ENCODE measurements around the gene TM4SF4. TPM values are rescaled to one million over a fixed set of nuclear protein-coding genes. Genes with fewer than 3 reads are reported as not detected.
"Not testable (repeated sequence)": the region's sequence is repeated elsewhere in the genome, so short reads cannot be mapped to it uniquely, and the experiment has no call there.

The TM4SF4 gene
- total and polyA plus RNA-seq, 2 donors from 2014 or later, result 0.92 to 0.94 TPM

DNA sequence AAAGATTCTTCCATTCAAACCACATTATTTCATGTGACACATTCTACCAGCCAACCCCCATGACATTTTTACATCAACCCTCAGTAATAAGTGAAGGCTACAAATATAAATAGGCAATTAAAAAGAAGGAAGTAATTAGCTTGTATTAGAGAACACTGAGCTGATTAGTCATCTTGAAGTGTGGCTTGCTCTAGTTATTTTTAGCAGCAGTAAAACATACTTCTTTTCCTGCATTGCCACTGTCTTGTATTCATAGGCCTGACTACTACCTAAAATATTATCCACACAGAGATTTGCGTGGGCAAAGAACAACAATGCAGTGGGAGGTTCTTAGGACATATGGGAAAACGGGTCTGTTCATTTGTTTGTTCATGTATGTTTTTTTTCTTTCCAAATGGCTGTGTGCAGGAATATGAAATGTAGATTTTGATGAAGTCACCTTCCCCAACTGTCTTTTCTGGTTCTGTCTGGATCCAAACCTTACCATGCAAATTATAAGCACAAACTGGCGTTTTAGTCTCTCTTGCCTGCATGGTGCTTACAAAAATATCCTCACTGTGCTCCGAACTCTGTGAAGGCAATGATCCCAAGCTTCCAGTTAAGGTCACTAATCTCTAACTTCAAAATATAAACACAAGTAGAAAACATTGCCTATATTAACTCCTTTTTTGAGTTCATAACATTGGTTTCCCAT lies 31.5 kb upstream of the TM4SF4 start:
- Histone ChIP-seq H3K9me3 (ENCODE audit: control insufficient read depth in 2 of 3, insufficient read depth in 1 of 3, low read length in 3 of 3) (no peaks in the 10 kb centered on the region), H3K9ac (ENCODE audit: low read length in 3 of 3) (no peak overlapping the region), H3K4me1 (ENCODE audit: control insufficient read depth in 2 of 3, insufficient read depth in 2 of 3, low read depth in 1 of 3, low read length in 3 of 3) (peaks cover 0 to 4% (median 0%) of the 10 kb centered on the region in 3 donors), H3K27ac (ENCODE audit: low read depth in 2 of 2, low read length in 2 of 2) (no peak overlapping the region), H3K27me3 (ENCODE audit: control insufficient read depth, insufficient read depth, low read length) (no peaks in the 10 kb centered on the region), H3K4me3 (ENCODE audit: low read length in 3 of 3) (no peak overlapping the region), H3K36me3 (ENCODE audit: control insufficient read depth in 2 of 3, insufficient read depth in 3 of 3, low read length in 3 of 3) (no peaks in the 10 kb centered on the region)
- FAIRE-seq (no peak), DNase-seq (no peak)
- intact Hi-C loops (cut with DNase I), result no loop called here
- TF ChIP-seq, protein P1, sequence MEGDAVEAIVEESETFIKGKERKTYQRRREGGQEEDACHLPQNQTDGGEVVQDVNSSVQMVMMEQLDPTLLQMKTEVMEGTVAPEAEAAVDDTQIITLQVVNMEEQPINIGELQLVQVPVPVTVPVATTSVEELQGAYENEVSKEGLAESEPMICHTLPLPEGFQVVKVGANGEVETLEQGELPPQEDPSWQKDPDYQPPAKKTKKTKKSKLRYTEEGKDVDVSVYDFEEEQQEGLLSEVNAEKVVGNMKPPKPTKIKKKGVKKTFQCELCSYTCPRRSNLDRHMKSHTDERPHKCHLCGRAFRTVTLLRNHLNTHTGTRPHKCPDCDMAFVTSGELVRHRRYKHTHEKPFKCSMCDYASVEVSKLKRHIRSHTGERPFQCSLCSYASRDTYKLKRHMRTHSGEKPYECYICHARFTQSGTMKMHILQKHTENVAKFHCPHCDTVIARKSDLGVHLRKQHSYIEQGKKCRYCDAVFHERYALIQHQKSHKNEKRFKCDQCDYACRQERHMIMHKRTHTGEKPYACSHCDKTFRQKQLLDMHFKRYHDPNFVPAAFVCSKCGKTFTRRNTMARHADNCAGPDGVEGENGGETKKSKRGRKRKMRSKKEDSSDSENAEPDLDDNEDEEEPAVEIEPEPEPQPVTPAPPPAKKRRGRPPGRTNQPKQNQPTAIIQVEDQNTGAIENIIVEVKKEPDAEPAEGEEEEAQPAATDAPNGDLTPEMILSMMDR (IDR thresholded peaks at IDR 0.05; ENCODE audit: borderline replicate concordance, extremely low read depth, insufficient read depth), result no peak

DNA sequence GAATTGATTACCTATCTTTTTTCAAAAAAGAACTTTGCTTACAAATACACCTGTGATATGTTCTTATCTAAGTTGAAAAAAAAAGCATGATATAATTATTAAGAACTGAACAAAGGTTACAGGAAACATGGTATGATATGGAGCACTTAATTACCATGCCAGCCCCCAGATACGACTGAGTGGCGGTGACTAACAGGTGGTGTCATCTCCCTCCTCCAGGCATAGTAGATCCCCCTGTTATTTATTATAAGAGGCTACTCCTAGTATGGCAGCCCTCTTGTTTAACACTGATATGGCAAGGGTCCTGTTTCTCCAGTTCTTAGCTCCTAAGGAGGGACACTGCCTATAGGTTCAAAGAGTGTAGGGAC lies 31.0 kb upstream of the TM4SF4 start:
- Histone ChIP-seq H3K9ac (ENCODE audit: low read length in 3 of 3) (no peak overlapping the region), H3K4me1 (ENCODE audit: control insufficient read depth in 2 of 3, insufficient read depth in 2 of 3, low read depth in 1 of 3, low read length in 3 of 3) (peaks cover 0 to 4% (median 0%) of the 10 kb centered on the region in 3 donors), H3K36me3 (ENCODE audit: control insufficient read depth in 2 of 3, insufficient read depth in 3 of 3, low read length in 3 of 3) (no peaks in the 10 kb centered on the region), H3K27ac (ENCODE audit: low read depth in 2 of 2, low read length in 2 of 2) (no peak overlapping the region), H3K9me3 (ENCODE audit: control insufficient read depth in 2 of 3, insufficient read depth in 1 of 3, low read length in 3 of 3) (no peaks in the 10 kb centered on the region), H3K27me3 (ENCODE audit: control insufficient read depth, insufficient read depth, low read length) (no peaks in the 10 kb centered on the region), H3K4me3 (ENCODE audit: low read length in 3 of 3) (no peak overlapping the region)
- TF ChIP-seq, protein P1 (IDR thresholded peaks at IDR 0.05; ENCODE audit: borderline replicate concordance, extremely low read depth, insufficient read depth), result no peak
- DNase-seq (no peak), FAIRE-seq (no peak)
- intact Hi-C loops (cut with DNase I), result no loop called here

DNA sequence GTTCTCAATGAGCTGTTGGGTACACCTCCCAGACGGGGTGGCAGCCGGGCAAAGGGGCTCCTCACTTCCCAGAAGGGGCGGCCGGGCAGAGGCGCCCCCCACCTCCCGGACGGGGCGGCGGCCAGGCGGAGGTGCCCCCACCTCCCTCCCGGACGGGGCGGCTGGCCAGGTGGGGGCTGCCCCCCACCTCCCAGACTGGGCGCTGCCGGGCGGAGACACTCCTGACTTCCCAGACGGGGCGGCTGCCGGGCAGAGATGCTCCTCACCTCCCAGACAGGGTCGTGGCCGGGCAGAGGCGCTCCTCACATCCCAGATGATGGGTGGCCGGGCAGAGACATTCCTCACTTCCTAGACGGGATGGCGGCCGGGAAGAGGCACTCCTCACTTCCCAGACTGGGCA lies 29.6 kb upstream of the TM4SF4 start:
- H3K27ac ChIP-seq (ENCODE audit: low read depth in 2 of 2, low read length in 2 of 2); DNase-seq; H3K27me3 ChIP-seq (ENCODE audit: control insufficient read depth, insufficient read depth, low read length); H3K9ac ChIP-seq (ENCODE audit: low read length in 3 of 3); H3K36me3 ChIP-seq (ENCODE audit: control insufficient read depth in 2 of 3, insufficient read depth in 3 of 3, low read length in 3 of 3); intact Hi-C loops (cut with DNase I); H3K4me1 ChIP-seq (ENCODE audit: control insufficient read depth in 2 of 3, insufficient read depth in 2 of 3, low read depth in 1 of 3, low read length in 3 of 3); H3K4me3 ChIP-seq (ENCODE audit: low read length in 3 of 3); H3K9me3 ChIP-seq (ENCODE audit: control insufficient read depth in 2 of 3, insufficient read depth in 1 of 3, low read length in 3 of 3); FAIRE-seq: not testable (repeated sequence)

DNA sequence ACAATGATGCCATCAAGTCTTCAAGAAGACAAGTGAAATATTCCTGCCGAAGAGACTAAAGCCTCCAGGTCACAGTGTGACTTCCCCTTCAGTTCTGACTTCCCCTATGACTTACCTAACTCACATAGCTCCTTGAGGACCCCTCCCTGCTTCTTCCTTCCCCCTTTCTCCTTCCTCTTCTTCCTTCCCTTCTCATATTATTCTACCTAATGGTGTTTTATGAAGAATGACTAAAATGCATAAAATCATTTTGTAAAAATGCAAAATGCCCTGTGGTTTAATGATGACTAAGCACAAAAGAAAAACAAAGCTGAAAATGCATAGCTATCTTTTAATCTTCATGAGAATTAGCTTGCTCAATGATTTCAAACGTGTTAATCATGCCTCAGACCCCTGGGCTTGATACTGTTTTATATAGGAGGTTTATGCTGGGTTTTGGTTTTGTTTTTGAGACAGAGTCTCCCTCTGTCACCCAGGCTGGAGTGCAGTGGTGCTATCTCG lies 26.1 kb upstream of the TM4SF4 start:
- DNase-seq, result no peak
- H3K9me3 ChIP-seq (ENCODE audit: control insufficient read depth in 2 of 3, insufficient read depth in 1 of 3, low read length in 3 of 3), result peaks cover 0 to 7% (median 1%) of the 10 kb centered on the region in 3 donors
- H3K36me3 ChIP-seq (ENCODE audit: control insufficient read depth in 2 of 3, insufficient read depth in 3 of 3, low read length in 3 of 3), result no peaks in the 10 kb centered on the region
- H3K27me3 ChIP-seq (ENCODE audit: control insufficient read depth, insufficient read depth, low read length), result no peaks in the 10 kb centered on the region
- FAIRE-seq, result no peak
- no peak overlapping the region for H3K9ac ChIP-seq (ENCODE audit: low read length in 3 of 3)
- no peak overlapping the region for H3K27ac ChIP-seq (ENCODE audit: low read depth in 2 of 2, low read length in 2 of 2)
- TF ChIP-seq, protein P1 (IDR thresholded peaks at IDR 0.05; ENCODE audit: borderline replicate concordance, extremely low read depth, insufficient read depth), result no peak
- intact Hi-C loops (cut with DNase I), result no loop called here
- H3K4me3 ChIP-seq (ENCODE audit: low read length in 3 of 3), result no peak overlapping the region
- no peaks in the 10 kb centered on the region for H3K4me1 ChIP-seq (ENCODE audit: control insufficient read depth in 2 of 3, insufficient read depth in 2 of 3, low read depth in 1 of 3, low read length in 3 of 3)

Data from kidney (tissue), 14 donors.